A172 (cell line): ENCODE results near the gene CBX4. TPM values are rescaled to one million over a fixed set of nuclear protein-coding genes. Genes with fewer than 3 reads are reported as not detected.

Source experiments
- DNase-seq: peaks from one replicate; pipeline ENCODE4 v3.0.0-alpha.2; 2015; ENCODE audit warnings: low spot score
- total RNA-seq: library from RNA; depleted of rRNA; stranded (reverse); fragments of >200 nt; shearing (Covaris generic); gene quantifications from 2 replicates; pipeline ENCODE4 v1.2.3, GENCODE V29; 2014; rRNA removed

Gene CBX4
- total RNA-seq, 1 experiment from 2014 or later = 17.2 TPM

DNA sequence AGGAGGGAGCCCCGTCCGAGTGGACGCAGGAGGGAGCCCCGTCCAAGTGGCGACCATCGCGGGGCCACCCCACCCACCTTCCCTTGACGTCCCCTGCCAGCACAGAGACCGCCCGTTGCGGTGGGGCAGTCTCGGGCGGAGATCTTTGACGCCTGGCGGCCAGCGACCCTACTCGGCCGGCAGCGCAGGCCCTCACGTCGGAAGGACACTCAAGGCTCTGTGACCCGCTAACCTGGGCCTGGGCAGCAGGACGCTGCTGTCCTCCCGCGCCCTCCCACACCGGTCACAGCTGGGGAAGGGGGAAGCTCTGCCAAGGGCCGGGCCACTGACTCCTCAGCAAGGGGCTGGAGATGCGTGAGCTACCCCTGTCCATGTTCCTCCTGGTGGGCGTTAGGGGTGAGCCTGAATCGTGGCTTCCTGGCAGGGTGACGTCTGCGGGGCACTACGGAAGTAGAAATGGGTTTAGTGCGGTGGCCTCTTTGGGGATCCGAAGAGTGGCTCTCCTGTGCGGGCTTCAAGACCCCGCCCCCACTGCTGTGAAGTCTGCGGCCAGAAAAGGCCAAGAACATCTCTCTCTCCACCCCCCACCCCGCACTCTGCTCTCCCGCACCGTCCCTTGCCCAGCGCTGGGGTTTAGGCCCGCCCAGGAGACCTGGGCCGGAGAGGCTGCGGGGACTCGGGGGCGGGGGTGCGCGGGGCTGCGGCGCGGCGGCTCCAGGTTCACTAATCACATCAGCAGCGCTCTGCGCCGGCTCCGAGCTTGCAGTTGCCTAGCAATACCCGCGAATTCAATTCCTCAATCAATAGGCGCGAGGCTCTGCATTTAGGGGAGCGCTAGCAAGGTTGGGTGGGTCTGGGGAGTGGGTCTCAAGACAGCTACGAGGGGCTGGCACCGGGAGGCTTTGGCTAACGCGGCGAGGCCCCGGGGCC, 48.2 kb downstream of the CBX4 start:
- DNase-seq = no peak

DNA sequence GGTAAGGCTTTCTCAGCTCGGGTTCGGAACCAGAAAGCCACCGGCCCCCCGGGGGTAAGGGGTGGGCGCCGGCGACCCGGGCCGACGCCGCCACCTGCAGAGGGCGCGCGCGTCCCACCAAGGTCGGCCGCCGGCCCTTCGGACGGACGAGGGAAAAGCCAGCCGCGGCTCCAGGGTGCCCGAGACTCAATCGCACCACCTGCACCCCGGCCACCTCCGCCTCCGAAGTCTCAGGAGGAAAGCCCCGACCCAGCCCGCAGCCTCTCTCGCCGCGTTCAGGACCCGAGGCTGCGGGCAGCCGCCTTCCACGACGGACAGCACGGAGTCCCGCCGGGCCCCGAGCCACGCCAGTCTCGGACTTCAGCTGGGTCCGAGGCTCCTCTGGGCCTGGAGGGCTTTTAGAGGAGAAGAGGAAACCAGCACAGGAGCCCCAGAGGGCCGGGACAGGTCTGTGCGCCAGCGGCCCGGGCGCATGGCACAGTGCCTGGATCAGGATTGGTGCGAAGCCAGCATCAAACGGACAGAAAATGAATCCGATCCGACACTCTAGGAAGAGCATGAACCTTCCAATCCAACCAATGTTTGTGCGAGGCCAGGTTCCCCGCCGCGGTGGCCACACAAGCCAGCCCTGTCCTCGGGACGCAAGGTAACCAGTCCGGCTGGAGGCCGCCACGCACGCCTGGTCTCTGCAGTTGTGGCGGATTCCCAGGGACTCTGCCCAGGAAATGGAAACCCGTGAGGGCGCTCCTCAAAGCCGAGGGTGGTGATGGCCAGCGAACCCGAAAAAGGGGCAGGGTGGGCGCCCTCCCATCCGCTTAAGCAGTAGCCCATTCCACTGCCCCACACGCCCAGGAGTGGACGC, 49.1 kb downstream of the CBX4 start:
- no peak for DNase-seq

DNA sequence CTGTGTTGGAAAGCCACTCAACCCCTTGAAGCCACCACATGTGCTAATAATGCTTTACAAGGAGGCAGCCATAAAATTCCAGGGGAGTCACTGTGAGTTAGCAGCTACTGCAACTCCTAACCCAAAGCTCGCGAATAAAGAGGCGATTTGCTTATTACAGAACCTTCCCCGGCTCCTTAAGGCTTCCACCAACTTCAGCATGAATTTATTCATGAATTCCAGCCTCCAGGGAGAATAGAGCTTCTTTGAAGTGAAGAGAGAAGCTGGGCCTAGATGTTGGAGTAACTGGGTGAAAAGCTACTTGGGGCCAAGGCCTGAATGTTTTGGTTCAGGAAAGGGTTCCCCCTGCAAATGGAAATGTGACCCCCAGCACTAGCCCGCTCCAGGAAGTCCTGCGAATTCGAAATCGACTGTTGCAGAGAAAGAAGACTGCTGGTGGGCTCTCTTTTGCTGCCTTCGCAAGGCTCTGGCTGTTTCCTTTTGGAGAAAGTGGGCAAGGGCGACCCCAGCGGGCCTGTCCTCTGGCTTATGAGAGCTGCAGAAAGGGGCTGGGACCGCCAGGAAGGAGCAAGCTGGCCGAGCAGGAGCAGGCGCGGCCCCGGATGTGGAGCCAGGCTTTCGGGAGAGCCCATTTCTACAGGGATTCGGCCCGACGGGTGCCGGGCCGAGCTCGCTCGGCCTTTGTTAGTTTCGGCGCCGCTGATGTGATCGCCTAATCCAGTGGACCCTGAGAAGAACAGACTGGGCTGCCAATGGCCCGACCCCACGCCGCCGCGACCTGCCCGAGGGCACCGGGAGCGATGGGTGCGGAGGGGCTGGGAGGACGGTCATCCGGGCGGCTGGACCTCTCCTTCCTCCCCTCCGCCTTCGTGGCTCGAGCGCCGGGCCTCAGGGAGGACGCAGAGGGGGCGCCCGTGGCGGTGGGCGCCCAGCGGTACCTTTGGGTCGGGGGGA, 50.0 kb downstream of the CBX4 start:
- DNase-seq = no peak

DNA sequence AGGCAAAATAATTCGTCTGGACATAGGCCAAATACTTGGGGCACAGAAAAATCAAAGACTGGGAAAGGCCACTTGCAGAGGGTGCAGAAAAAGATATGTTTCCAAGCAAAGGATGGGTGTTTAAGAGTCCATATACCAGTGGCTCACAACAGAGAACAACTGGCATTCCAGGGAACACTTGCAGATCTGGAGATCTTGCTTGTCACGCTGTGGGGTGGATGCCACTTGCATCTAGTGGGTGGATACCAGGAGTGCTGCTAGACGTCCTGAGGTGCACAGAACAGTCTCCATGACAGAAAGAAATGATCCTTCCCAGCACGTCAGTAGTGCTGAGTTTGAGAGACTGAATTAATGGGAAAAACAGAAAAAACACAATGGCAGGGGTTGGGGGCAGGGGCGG, 50.8 kb downstream of the CBX4 start:
- DNase-seq = no peak

DNA sequence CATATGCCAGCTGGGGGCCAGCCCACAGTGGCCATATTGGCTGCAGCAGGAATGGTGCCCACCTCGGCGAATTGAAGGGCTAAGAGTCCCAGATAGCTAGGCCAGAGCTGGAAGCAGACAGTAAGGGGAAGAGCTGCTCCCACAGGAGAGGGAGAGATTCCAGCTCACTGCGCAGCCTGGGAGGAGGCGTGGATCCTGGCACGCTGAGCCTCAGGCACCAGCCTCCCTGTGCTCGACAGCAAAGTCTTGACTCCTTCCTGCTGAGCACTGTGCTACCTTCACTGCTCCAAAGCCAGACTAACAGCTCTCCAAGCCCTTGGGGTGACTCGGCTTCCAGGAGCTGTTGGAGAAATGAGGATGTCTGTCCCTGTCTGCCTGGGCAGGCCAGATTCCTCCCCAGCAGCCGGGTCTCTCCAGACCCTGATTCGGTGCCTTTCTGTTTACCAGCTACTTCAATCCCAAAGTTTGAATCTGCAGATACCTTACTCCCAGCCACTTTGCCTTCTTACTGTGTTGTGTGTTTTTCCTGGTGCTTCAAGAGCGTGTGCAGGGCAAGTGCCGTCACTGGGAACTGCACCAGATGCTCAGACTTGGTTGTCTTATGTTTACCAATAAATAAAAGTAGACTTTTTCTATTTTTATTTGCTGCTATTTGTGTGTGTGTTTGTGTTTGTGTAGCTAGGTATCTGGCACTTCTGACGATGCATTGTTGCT, 52.2 kb downstream of the CBX4 start:
- DNase-seq = no peak

DNA sequence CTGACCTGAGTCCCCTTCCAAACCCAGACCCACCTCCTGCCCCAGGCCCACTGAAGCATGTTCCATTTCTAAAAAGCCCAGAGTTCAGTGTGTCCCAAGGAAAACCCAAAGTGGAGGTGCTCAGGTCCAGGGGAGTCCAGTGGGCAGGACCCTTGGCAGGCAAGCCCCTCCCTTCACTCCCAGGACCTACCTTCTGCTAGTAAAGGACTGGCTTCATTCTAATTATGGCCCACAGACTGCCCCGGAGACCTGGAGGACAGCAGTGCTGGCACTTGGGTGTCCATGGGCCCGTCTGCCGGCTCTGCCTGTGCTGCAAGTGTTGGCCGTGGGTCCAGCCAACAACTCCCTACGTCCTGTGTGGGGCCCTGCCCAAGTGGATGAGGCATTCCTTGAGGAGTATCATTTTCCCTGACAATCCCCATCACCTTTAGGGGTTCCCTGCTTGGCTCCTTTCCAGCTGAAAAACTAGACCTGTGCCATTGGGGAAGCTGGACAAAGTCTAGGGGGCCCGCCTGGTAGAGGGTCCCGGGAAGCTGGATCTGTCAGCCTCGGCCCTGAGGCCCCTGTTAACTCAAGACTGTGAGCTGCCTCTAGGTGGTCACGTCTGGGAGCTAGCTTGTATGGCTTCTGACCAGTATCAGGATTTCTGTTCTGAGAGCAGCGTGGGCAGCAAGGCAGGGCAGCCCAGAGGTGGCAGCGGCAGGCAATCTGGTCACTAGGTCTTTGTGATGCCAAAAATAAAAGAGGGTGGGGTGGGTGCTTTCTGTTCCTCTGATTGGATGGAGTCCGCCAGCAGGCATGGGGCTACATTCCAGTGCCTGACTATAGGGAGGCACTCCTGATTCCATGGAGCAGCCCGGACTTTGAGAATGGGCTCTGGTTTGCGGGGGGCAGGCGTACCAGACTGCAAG, 53.1 kb downstream of the CBX4 start:
- DNase-seq = peak; percentile 15

DNA sequence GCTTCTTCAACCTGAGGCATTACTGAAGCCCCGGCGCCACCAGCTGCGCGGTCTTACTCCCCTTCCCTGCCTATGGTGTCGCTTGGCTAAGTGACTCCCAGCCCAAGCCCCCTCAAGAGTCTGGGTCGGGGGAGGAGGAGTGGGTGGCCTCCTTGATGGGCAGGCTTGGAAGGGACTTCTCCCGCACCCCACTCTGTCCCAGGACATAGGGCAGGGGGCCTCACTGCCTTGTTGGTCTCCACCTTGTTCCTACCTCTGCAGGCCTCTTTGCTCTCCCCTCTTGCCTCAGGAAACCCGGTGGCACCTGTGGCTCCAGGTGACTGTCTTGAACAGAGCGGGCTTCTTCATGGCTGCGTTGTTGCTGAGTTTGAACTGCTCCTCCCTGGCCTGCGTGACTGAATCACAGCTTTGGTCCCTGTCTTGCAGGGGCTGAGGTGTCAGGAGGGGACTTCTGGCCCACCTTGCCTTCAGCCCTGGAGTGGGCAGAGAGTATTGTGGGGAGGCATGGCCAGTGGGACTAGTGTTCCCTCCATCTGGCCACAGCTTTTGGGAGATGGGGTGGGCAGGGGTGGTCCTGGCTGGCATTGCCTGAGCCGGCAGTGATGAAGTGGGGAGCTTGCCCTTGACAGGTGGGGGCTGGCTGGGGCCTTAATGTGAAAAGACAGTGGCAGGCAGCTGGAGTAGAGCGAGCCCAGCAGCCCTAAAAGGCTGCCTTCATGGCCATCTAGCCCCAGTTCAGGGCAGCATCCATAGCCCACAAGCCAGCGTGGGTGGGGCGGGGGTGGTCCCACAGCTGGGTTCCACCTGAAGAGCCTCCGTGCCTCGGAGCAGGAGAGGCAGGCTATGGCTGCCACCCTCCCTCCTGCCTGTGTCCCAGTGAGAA, 54.0 kb downstream of the CBX4 start:
- DNase-seq = no peak

DNA sequence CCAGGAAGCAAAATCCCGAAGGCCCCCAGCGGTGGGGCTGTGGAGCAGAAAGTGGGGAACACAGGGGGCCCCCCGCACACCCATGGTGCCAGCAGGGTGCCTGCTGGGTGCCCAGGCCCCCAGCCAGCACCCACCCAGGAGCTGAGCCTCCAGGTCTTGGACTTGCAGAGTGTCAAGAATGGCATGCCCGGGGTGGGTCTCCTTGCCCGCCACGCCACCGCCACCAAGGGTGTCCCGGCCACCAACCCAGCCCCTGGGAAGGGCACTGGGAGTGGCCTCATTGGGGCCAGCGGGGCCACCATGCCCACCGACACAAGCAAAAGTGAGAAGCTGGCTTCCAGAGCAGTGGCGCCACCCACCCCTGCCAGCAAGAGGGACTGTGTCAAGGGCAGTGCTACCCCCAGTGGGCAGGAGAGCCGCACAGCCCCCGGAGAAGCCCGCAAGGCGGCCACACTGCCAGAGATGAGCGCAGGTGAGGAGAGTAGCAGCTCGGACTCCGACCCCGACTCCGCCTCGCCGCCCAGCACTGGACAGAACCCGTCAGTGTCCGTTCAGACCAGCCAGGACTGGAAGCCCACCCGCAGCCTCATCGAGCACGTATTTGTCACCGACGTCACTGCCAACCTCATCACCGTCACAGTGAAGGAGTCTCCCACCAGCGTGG, 54.8 kb downstream of the CBX4 start:
- no peak for DNase-seq

DNA sequence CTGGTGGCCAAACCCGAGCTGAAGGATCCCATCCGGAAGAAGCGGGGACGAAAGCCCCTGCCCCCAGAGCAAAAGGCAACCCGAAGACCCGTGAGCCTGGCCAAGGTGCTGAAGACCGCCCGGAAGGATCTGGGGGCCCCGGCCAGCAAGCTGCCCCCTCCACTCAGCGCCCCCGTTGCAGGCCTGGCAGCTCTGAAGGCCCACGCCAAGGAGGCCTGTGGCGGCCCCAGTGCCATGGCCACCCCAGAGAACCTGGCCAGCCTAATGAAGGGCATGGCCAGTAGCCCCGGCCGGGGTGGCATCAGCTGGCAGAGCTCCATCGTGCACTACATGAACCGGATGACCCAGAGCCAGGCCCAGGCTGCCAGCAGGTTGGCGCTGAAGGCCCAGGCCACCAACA, 55.3 kb downstream of the CBX4 start:
- no peak for DNase-seq

Other genes starting within 250 kb of the CBX4 start
- gene RBFOX3, start 228.4 kb downstream of the CBX4 start, total RNA-seq = 0.19 TPM in 1 of 2 replicates, not detected in the other
- not detected in 2 replicates for gene ENPP7, start 108.5 kb downstream of the CBX4 start, total RNA-seq
- 24.7 and 27.2 TPM in 2 replicates for gene CBX2, start 61.3 kb downstream of the CBX4 start, total RNA-seq
- gene CBX8, start 42.4 kb downstream of the CBX4 start, total RNA-seq = 7.9 and 8.8 TPM in 2 replicates
- 29.8 and 31.7 TPM in 2 replicates for gene TBC1D16, start 196.4 kb upstream of the CBX4 start, total RNA-seq
- 0.59 and 1.1 TPM in 2 replicates for gene CCDC40, start 197.2 kb upstream of the CBX4 start, total RNA-seq